B cell (primary cell): ENCODE measurements around the gene FSTL3.

ENCODE experiments used
- EZH2 ChIP-seq: IDR thresholded peaks from 2 replicates; pipeline ENCODE4 v1.6.1; 2012; ENCODE audit warnings: borderline replicate concordance, low read depth, mild to moderate bottlenecking, moderate library complexity, low read length; ENCODE audit not compliant: insufficient read depth, poor library complexity, severe bottlenecking
- TF ChIP-seq, protein P1 (sequence below): fragments of 200-600 bp; IDR thresholded peaks from one replicate; pipeline ENCODE4 v1.8.0; 2022; ENCODE audit warnings: antibody characterized with exemption, mild to moderate bottlenecking

DNA sequence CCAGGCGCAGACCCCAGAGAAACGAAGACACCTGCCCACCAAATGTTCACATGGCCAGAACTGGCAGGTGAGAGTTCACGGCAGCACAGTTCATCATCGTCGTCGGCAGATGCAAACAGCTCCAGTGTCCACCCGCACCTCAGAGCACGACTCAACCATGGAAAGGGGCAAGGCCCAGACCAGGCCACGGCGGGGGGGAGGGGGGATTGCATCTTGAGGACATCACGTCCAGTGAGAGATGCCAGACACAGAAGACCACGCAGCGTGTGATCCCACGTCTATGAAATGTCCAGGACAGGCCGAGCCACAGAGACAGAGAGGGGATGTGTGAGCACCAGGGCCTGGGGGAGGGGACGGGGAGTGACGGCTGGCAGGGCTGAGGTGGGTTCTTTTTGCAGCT lies 20.5 kb upstream of the FSTL3 start:
- TF ChIP-seq, protein P1, sequence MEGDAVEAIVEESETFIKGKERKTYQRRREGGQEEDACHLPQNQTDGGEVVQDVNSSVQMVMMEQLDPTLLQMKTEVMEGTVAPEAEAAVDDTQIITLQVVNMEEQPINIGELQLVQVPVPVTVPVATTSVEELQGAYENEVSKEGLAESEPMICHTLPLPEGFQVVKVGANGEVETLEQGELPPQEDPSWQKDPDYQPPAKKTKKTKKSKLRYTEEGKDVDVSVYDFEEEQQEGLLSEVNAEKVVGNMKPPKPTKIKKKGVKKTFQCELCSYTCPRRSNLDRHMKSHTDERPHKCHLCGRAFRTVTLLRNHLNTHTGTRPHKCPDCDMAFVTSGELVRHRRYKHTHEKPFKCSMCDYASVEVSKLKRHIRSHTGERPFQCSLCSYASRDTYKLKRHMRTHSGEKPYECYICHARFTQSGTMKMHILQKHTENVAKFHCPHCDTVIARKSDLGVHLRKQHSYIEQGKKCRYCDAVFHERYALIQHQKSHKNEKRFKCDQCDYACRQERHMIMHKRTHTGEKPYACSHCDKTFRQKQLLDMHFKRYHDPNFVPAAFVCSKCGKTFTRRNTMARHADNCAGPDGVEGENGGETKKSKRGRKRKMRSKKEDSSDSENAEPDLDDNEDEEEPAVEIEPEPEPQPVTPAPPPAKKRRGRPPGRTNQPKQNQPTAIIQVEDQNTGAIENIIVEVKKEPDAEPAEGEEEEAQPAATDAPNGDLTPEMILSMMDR = no peak
- no peak for TF ChIP-seq EZH2
